ENCODE results near the gene EMILIN2. TPM values are rescaled to one million over a fixed set of nuclear protein-coding genes. Genes with fewer than 3 reads are reported as not detected.
A peak's percentile ranks its signal among the peaks of the same experiment; 100 is the strongest.

The EMILIN2 gene
- total and polyA plus RNA-seq, 9 of the 15 experiments (the other 6 are each of a cell fraction or from before 2014, with no cell fraction given), result 0.01 to 0.40 (median 0.19) TPM

GRCh38 chr18:2906704-2907549, 60.1 kb downstream of the EMILIN2 start (continued):
- TF ChIP-seq ARID4B (CRISPR knock-in tag; IDR thresholded peaks at IDR 0.05), result peak; percentile 46; the same call in 1 of the 2 replicates
- TF ChIP-seq UBTF (IDR thresholded peaks at IDR 0.05; ENCODE audit: borderline replicate concordance in 1 of 2, low read depth in 2 of 2, low read length in 2 of 2), result 0 out of 4 replicates have a peak, but pooled peaks of 1 of the 2 experiments have one; percentile 69
- no peak for TF ChIP-seq ZEB2 (IDR thresholded peaks at IDR 0.05)
- peak; percentile 41 for TF ChIP-seq CXXC5 (CRISPR knock-in tag; IDR thresholded peaks at IDR 0.05)
- TF ChIP-seq RAD21 (CRISPR knock-in tag; conservative IDR thresholded peaks at IDR 0.05 in 1 of 2, IDR thresholded peaks at IDR 0.05 in 1 of 2), result peak in 1 of 2 experiments; percentile 41; a peak in 1 of 4 replicates
- TF ChIP-seq ZBTB2 (IDR thresholded peaks at IDR 0.05), result no peak
- no peak for TF ChIP-seq ZNF445 (CRISPR knock-in tag; IDR thresholded peaks at IDR 0.05; ENCODE audit: low read depth)
- TF ChIP-seq NR4A1 (CRISPR knock-in tag; IDR thresholded peaks at IDR 0.05), result no peak
- TF ChIP-seq NR4A1 (tag; IDR thresholded peaks at IDR 0.05), result no peak
- TF ChIP-seq RERE (CRISPR knock-in tag; IDR thresholded peaks at IDR 0.05; ENCODE audit: borderline replicate concordance), result 0 out of 2 replicates have a peak, but pooled peaks have one; percentile 48
